GM12872 (cell line): ENCODE data around the gene SORCS2.

Source experiments
- TF ChIP-seq, protein P1 (sequence below): IDR thresholded peaks from 3 replicates; pipeline ENCODE4 v1.5.1; 2011; ENCODE audit warnings: low read depth, mild to moderate bottlenecking, low read length, moderate library complexity; ENCODE audit not compliant: insufficient read depth

Gene SORCS2

DNA sequence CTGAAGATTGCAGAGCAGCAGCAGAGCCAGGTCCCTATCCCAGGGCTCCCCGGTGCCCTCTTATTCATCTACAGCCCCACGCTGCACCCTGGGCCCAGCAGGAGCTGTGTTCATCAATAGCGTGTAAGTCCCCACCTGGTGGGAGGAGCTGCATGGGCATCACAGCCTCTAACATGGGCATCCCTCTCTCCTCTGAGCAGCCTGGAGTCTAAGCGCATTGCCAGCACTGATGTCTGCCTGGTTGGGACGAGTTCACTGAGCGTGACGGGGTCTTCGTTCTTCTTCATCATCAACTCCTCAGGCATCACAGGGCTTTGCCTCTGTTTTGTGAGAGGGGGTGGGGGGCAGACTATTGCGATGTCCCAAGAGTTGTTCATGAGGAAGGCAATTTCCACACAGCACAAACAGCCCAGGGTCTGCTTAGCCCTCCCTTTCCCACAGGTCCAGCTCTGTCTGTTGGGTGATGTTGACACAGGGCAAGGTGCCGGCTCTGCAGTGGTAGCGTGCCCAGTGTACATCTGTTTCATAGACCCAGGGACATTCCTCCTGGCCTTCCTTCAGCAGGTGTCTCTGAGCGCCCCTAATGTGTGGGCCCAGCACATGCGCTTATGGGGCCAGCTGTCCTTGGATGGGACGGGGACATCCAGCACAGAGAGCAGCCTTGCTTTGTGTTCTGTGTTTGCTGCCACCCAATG lies 85.9 kb downstream of the SORCS2 start:
- TF ChIP-seq, protein P1, sequence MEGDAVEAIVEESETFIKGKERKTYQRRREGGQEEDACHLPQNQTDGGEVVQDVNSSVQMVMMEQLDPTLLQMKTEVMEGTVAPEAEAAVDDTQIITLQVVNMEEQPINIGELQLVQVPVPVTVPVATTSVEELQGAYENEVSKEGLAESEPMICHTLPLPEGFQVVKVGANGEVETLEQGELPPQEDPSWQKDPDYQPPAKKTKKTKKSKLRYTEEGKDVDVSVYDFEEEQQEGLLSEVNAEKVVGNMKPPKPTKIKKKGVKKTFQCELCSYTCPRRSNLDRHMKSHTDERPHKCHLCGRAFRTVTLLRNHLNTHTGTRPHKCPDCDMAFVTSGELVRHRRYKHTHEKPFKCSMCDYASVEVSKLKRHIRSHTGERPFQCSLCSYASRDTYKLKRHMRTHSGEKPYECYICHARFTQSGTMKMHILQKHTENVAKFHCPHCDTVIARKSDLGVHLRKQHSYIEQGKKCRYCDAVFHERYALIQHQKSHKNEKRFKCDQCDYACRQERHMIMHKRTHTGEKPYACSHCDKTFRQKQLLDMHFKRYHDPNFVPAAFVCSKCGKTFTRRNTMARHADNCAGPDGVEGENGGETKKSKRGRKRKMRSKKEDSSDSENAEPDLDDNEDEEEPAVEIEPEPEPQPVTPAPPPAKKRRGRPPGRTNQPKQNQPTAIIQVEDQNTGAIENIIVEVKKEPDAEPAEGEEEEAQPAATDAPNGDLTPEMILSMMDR = no peak

DNA sequence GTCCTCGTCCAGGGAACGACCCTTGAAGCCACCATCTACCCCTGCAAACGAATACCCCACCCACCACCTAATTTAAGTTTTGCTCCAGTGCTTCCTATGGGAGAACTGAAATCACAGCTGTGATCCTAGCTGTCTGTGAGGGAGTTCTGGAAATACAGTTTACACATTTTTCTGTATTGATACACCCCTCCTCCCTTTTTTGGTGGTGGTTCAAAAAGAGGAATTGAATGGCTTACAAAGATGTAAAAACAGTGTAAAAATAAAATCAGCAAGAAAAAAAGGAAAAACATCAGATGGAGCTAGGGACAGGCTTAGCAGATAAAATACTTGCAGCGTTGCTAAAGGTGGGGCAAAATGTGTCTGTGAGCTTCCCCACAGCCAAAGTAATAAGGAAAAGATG lies 86.6 kb downstream of the SORCS2 start:
- TF ChIP-seq, protein P1 = no peak

DNA sequence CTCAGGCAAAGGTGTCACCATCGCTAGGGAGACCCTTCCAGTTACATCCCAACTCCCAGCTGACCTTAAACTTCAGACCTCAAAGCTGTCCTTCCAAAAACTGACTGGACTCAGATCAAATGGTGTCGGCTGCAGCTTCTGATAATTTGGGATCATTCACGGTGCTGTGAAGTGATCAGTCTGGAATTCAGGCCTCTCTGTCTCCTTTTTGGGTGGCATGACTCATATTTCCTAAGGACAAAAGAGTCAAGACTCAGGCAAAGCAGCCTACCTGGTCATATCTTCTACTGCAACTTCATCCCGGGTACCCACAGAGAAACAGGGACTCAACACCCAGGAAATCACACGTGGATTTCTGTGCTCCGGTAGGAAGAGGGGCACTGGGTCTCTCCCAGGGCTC lies 87.6 kb downstream of the SORCS2 start:
- TF ChIP-seq, protein P1 = no peak

DNA sequence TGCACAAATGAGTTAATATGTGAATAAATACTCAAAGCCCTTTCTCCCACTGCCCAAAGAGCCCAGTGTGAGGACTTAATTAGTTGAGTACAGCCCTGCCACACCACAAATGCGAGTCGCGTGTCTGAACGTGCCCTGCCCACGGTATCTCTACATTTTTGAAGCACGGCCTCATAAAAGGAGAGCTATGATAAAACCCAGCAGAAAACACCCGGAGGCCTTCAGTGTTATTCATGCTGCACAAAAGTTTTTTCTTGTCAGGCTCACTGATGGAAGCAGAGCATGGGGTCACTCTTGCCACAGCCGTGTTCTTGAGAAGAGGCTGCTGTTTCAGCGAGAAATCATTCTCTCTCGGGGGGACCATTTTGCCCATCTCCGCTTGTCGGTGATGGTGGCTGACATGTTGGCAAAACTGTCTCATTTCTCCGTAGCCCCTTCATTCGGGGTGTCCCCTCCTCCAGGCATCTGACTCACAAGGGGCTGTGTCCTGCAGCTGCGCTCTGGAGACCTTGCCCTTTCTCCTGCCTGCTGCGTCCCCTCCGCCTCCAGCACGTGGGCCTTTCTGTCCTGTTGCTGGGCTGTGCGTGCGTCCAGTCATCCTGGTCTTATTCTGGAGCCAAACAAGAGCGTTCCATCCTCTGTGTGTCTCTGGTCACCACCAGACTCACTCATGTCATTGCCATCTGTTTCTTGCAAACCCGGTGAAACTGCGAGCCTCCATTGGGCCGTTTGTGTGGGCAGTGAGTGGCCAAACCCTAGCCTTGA lies 88.8 kb downstream of the SORCS2 start:
- TF ChIP-seq, protein P1 = no peak

DNA sequence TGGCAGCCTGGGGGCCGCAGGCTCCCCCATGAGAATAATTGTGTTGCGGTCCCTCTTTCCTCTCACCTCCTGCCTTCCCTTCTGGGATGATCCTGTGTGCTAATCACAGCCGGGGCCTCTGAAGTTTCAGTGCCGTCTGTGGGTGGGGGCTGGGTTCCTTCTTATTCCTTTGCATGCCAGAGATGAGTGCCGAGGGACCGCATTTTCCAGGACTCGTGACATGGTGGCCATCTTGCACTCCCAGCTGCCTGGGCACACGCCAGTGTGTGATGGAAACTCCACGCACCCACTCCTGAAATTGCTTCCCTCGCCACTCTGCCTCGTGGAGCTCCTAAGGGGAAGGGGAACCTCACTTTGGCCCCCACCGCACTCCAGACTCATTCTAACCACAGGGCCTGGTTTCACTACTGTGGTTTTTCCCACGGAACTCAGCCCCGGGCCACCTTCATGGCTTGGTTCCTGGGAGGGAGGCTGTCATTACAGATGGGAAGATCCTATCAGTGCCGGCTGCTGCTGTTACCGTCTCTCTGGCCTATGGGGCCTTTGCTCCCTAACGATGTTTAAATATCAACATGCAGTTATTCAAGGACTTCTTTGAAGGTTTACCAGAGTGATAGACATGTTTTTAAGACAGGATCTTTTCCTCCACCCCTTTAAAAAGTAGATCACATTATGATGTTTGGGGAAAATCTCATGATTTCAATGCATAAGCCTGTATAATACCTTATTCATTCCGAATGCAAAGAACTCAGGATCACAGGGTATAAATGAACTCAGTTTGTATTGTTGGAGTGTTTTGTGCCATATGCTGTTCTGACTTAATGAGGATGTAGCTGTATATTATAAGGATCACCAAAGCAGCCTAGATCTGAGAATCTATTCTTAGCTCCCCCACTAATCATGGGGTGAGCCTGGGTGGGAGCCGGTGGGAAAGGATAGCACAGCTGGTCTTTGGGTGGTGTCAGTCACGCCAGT lies 89.6 kb downstream of the SORCS2 start:
- TF ChIP-seq, protein P1 = no peak

DNA sequence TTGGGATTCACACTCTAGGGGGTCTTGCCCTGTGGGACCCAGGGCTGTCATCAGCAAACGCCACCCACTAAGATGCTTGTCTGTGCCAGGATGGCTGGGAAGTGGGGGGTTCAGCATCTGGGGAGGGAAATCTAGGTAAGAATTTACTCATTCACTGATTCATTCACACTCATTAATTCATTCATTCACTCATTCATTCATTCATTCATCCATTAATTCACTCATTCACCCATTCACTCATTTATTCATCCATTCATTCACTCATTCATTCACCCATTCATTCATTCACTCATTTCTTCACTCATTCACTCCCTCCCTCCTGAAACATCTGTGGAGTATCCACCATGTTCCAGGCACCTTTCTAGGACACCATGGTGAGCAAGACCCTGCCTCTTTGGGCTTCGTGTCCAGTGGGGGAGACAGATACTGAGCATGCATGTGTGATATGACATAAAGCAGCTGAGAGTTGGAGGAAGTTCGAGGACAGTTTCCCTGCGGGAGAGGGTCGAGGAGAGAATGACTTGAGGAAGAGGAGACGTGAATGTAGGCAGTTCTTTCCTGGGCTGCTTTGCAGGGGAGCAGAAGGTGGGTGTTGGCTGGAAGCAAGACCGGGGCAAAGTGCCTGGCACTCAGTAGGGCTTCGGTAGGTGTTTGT lies 90.6 kb downstream of the SORCS2 start:
- TF ChIP-seq, protein P1 = no peak
